Adipose tissue (tissue), 3 donors: Measurements from ENCODE around the gene NPHP4. TPM values are rescaled to one million over a fixed set of nuclear protein-coding genes. Genes with fewer than 3 reads are reported as not detected.

Experiments used
- H3K27ac ChIP-seq: one replicate; pipeline ENCODE4 v1.5.1; 2013; ENCODE audit warnings: low read depth, low read length
- WGBS, 3 donors: extraction: QIAGEN DNeasy Blood & Tissue Kit; methylation state at CpG; one replicate each; pipeline ENCODE4 v1.1.7; 2013; 5-methylcytosine and 5-hydroxymethylcytosine counted together
- polyA plus RNA-seq, 3 donors: library from polyadenylated mRNA; stranded (reverse); fragments of 200-250 nt; gene quantifications; one replicate each; pipeline ENCODE4 v1.2.3, GENCODE V29; 2013
- donor health status: healthy with polysubstance abuse.
- donor health status: Bipolar disorder and iron deficiency.
- donor health status: healthy.

Gene NPHP4
- 10 to 100 TPM in 1 of 3 donors, 1 to 10 TPM in 2; 5.0 to 14.3 (median 6.4) TPM for polyA plus RNA-seq

- peak within 1 kb of the TSS; percentile 84 for H3K27ac ChIP-seq
- 0% methylated on average over 80 to 94 of the region's 94 CpGs for WGBS, 3 donors
Observed at GRCh38 chr1:5992026-5992813, at the start of gene NPHP4. NPHP4 (minus strand) TSS chr1:5992425; CDS start chr1:5986289, 6,136 bp downstream.

DNA sequence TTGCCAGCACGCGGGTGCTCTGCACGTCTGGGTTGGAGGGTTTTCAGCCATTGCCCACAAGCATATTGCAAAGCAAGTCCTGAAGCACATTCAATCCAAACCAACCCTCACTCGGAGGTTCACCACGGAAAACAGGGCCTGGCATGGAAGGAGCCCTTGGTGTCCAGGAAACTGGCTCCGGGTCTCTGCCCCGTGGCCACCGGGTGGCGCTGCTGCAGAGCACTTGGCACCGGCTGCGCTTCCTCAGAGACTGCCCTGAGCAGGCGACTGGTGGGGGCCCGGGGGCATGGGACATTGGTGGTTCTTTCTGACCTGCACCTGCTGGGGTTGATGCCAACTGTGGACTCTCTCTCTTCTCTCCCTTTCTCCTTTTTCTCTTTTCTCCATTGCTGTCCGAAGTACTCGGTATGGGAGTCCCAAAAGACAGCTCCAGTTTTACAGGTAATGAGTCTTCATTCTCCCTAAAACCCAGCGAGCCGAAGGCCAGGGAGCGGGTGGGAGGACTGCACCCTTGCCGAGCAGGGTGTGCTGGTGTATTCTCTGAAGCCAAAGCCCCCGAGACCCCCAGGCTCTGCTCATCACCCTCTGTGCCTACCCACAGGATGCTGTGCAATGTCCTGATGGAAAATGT, 49.3 kb upstream of the NPHP4 start:
- H3K27ac ChIP-seq = no peak overlapping the region
- 51 to 68% (median 67%) methylated on average over 20 of the region's 20 CpGs for WGBS, 3 donors

DNA sequence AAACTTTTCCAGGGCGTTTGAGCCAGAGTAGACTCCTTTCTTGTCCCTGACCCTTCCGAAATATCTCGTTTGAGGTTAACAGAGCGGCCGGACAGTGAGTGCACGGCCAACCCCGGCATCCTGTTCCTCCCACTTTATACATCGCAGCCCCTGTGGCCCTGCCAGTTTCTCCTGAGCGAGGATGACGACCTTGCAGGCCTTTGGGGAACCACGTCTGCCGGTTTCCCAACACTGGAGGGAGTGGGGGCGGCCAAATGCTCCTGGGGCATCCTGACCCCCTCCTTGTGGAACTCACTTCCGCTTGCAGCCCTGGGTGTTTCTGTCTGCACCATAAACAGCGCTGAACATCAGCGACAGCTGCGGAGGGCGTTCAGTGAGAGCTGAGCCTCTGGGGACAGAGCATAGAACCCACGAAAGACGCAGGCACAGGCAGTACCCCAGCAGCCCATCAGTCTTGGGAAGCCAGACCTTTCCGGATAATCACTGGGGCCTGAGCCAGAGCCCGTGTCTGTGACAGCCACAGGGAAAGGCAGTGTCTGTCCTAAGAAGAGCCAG, 48.7 kb upstream of the NPHP4 start:
- WGBS, 3 donors = 73 to 77% (median 75%) methylated on average over 22 of the region's 22 CpGs

DNA sequence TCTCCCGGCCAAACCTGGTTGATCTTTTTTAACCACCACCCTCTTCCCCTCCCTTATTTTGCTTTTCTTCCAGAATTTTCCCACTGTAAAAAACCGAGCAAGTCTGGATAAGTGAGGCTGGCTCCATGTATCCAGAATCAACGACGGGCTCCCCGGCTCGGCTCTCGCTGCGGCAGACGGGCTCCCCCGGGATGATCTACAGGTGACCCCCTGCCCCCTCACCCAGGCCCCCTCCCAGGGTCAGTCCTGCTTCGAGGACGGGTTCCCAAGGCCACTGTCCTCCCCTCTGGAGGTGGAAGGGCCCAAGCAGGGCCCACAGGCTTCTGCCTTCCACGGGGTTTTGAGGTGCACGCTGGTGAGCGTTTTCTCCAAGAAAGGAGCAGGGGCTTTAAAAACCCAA, 48.2 kb upstream of the NPHP4 start:
- no peak overlapping the region for H3K27ac ChIP-seq
- WGBS, 3 donors = 70 to 92% (median 87%) methylated on average over 15 of the region's 15 CpGs

More for the DNA sequence above, 48.7 kb upstream of the NPHP4 start:
- H3K27ac ChIP-seq = no peak overlapping the region

DNA sequence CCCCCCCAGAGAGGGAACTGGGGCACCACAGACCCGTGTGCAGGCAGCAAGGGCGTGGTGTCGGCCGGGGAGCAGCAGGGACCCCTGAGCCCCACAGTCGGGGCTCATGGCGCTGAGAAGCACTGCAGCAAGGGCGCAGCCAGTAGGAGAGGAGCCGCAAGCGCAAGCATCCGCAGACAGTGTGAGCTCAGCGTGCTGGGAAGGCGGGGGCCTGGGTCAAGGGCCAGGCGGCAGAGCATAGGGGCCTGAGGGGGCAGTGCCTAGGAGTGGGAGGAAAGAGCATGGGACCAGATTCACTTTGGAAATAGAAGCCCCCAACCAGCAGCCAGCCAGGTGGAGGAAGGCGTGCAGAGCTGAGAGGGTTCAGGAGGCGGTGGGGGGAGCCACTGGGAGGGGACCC, 46.8 kb upstream of the NPHP4 start:
- 77 to 89% (median 82%) methylated on average over 14 to 15 of the region's 15 CpGs for WGBS, 3 donors

DNA sequence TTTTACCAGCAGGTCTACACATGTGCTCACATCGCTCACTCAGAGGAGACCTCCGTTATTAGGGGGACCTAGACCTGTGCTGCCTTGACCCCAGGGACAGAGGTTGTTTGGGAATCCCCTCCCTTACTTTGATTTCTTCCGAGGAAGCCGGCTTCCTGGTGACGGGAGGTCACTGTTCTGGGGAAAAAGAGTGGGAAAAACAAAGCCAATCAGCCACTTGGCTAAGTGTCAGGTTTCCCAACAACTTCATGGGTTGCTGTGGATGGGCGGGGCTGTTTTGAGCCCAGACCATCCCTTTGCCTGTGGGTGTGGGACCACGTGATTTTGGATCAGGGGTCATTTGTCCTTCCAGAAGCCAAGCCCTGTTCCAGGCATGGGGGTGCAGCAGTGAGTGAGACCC, 46.4 kb upstream of the NPHP4 start:
- 56 to 71% (median 69%) methylated on average over 7 of the region's 7 CpGs for WGBS, 3 donors
- no peak overlapping the region for H3K27ac ChIP-seq

More for the DNA sequence above, 46.8 kb upstream of the NPHP4 start:
- H3K27ac ChIP-seq = no peak overlapping the region

DNA sequence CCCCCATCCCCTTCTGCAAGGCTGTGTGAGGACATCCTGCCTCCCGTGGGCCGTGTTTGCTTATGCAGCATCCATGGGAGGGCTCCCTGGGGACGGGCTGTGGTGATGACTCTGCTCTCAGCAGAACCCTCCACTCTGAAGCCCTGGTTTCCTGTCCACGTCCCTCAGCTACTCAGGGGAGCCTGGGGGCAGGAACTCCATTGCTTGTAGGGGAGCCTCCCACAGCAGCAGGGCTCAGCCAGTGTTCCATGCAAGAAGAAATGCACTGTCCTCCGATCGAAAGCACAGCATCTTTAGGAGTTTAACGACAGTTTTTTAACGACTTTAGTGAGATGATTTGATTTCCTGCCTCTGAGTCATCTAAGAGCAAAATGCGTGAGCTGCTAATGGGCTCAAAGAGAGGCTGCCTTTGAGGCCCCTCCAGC, 45.1 kb upstream of the NPHP4 start:
- no peak overlapping the region for H3K27ac ChIP-seq
- 27 to 29% (median 28%) methylated on average over 9 of the region's 9 CpGs for WGBS, 3 donors

DNA sequence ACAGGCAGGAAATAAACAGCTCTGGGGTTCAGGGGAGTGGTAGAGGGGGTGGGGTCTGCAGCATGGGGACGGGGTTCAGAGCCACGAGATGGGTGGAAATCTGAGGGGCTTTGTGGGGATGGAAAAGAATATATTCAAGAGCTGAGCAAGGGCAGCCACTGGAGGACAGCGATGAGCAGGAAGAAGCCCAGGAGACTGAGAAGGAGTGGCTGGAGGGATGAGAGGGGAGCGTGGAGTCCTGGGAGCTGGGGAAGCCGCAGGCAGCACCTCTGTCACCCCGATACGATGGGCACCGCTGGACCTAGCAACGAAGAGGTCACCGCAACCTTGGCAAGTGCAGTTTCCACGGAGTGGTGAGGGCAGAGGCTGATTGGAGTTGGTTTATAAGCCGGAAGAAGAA, 43.5 kb upstream of the NPHP4 start:
- WGBS, 3 donors = 68 to 81% (median 80%) methylated on average over 12 of the region's 12 CpGs
- H3K27ac ChIP-seq = no peak overlapping the region

DNA sequence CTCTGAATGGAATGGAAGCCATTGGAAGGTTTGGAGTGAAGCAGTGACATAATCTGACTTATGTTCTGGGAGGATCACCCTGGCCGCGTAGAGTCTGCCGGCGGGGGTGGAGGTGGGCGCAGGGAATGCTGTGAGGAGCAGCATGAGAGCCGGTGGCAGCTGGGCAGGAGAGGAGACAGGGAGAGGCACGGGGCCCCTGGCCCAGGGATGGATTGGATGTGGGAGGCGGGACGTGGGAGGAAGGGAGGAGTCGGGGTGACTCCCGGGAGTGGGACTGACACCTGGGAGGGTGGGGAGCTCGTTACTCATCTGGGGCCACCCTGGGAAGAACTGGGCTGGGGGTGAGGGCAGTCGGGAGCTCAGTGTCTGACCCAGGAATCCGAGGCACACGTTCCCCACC, 43.1 kb upstream of the NPHP4 start:
- 62 to 67% (median 65%) methylated on average over 14 to 15 of the region's 15 CpGs for WGBS, 3 donors
- no peak overlapping the region for H3K27ac ChIP-seq

GRCh38 chr1:6034750-6035096, 42.5 kb upstream of the NPHP4 start:
- no peak overlapping the region for H3K27ac ChIP-seq
- WGBS, 3 donors = 44 to 70% (median 70%) methylated on average over 10 of the region's 10 CpGs

DNA sequence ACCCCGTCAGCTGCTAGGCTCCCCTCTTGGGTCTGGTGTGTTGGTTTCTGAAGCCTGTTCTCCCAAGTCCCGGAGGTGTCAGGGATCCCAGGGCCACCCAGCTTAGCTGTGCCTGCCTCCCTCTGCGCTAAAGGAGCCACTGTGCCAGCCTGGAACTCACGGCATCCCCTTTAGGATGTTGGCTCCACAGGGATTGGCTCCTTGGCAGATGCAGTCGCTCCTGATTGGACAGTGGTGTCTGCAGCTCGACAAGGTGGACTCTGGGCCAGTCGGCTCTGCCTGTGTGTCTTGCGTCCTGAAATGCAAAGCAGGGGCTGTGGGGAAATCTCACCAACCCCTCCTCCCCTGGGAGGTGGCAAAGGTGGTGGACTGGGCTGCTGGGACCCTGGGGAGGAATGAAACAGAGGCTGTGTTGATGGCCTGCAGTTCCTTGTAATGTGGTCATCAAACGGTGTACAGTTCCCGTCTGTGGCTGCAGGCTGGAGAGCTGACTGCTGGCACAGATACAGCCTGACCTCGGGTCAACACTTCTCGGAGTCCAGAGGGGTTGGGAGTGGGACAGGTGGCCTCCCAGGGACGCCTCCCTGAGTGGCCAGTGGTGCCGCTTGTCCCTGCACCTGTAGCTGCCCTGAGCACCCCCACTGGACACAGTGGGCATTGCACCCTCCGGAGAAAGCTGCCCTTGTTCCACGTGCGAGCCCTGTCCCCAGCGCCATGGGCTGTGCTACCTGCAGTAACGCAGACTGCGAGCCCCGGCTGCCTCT, 41.9 kb upstream of the NPHP4 start:
- no peak overlapping the region for H3K27ac ChIP-seq
- 21 to 41% (median 36%) methylated on average over 21 of the region's 21 CpGs for WGBS, 3 donors

DNA sequence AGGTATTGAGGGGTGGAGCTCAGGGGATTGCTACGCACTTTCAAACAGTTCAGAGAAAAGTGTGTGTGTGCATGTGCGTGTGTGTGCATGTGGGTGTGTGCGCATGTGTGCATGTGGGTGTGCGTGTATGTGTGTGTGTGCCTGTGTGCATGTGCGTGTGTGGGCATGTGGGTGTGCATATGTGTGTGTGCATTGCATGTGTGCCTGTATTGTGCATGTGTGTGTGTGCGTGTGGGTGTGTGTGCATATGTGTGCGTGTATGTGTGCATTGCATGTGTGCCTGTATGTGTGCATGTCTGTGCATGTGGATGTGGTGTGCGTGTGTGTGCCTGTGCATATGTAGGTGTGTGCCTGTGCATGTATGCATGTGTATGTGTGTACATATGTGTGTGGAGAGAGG, 40.9 kb upstream of the NPHP4 start:
- H3K27ac ChIP-seq = no peak overlapping the region
- 86 to 92% (median 91%) methylated on average over 8 of the region's 8 CpGs for WGBS, 3 donors

DNA sequence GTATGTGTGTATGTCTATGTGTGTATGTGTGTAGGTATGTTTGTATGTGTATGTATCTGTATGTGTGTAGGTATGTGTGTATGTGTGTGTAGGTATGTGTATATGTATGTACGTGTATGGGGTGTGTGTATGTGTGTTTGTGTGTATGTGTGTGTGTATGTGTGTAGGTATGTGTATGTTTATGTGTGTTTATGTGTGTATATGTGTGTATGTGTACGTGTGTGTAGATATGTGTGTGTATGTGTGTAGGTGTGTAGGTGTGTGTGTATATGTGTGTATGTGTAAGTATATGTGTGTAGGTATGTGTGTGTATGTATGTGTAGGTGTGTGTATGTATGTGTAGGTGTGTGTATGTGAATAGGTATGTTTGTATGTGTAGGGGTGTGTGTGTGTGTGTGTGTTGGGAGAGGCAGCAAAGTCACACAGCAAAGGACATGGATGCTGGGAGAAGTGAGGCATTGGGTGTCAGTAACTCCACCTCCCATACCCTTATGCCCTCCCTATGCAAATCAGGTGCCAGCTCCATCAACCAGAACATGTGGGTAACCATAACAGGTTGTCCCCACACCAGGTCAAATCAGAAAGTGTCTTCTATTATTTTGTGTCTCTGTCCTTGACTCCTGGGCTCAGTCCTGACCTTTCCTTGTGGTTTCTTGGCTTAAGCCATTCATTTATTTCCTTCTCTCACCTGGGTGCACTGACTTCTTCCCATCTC, 38.5 kb upstream of the NPHP4 start:
- 80 to 93% (median 88%) methylated on average over 2 of the region's 2 CpGs for WGBS, 3 donors

GRCh38 chr1:6030132-6030531, 37.9 kb upstream of the NPHP4 start:
- WGBS, 3 donors = 80 to 84% (median 82%) methylated on average over 7 of the region's 7 CpGs
- H3K27ac ChIP-seq = no peak overlapping the region

More for the DNA sequence above, 38.5 kb upstream of the NPHP4 start:
- H3K27ac ChIP-seq = no peak overlapping the region

DNA sequence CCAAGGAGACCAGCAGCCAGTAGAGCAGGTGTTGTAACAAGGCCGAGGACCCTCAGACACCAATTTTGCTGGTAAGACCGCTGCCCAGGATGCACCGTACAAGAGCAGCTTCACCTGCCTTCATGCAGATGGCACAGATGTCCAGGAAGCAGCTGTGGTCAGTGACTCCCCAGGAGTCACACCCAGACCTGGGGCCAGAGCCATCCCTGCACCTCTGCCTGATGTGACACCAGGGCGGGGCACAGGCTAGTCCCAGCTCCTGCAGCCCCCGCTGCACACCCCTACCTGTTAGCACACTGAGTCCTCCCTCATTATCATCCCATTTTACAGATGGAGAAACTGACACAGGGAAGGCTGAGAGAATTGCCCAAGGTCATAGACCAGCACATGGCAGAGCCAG, 37.1 kb upstream of the NPHP4 start:
- no peak overlapping the region for H3K27ac ChIP-seq
- WGBS, 3 donors = 82 to 94% (median 83%) methylated on average over 5 of the region's 5 CpGs

GRCh38 chr1:6028042-6028850, 36.0 kb upstream of the NPHP4 start:
- peak overlapping the region; percentile 30 for H3K27ac ChIP-seq
- 50 to 67% (median 67%) methylated on average over 19 of the region's 19 CpGs for WGBS, 3 donors

DNA sequence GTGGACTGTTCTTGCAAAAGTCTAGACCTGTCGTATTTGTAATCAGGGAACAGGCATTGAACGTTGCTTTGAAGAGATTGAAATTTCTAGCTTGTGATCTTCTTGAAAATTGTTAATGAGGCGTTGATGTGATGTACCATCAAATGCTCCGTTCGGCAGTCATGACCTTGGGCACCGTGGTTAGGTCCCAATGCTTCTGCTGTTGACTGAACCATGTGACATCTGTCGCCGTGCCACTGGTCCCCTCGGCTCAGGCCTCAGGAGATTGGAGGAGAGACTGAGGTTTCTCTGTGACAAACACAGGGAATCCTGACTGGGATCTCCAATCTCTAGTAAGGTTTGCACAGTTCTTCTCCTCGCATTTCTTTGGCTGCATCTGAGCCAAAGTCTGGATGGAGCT, 35.4 kb upstream of the NPHP4 start:
- 42 to 44% (median 43%) methylated on average over 10 of the region's 10 CpGs for WGBS, 3 donors
- H3K27ac ChIP-seq = no peak overlapping the region
